Adrenal gland (tissue), 5 donors: ENCODE measurements around the gene RABGAP1.

ENCODE experiments used
- POLR2A ChIP-seq, 2 donors: fragments of 450-650 bp; IDR thresholded peaks; one replicate each; pipeline ENCODE4 v1.6.1; 2017; ENCODE audit warnings: antibody characterized with exemption in 2 of 2, mild to moderate bottlenecking in 2 of 2, moderate library complexity in 1 of 2
- TF ChIP-seq, protein P1 (sequence below), 6 experiments: fragments of 450-650 bp in 4 of 6; fragments of 200-600 bp in 2 of 6; sonication (generic) in 1 of 6; IDR thresholded peaks; 1 replicate in 5 of 6; 2 replicates in 1 of 6; pipeline versions ENCODE4 v1.5.1 to v1.8.0; 2016 to 2021; ENCODE audit warnings: antibody characterized with exemption in 6 of 6, mild to moderate bottlenecking in 2 of 6, moderate library complexity in 1 of 6
- donor health status: DM: no; HTN: no; CAD: no.

- no peak for TF ChIP-seq POLR2A (IDR thresholded peaks at IDR 0.05)
- TF ChIP-seq, protein P1, sequence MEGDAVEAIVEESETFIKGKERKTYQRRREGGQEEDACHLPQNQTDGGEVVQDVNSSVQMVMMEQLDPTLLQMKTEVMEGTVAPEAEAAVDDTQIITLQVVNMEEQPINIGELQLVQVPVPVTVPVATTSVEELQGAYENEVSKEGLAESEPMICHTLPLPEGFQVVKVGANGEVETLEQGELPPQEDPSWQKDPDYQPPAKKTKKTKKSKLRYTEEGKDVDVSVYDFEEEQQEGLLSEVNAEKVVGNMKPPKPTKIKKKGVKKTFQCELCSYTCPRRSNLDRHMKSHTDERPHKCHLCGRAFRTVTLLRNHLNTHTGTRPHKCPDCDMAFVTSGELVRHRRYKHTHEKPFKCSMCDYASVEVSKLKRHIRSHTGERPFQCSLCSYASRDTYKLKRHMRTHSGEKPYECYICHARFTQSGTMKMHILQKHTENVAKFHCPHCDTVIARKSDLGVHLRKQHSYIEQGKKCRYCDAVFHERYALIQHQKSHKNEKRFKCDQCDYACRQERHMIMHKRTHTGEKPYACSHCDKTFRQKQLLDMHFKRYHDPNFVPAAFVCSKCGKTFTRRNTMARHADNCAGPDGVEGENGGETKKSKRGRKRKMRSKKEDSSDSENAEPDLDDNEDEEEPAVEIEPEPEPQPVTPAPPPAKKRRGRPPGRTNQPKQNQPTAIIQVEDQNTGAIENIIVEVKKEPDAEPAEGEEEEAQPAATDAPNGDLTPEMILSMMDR (IDR thresholded peaks at IDR 0.05) = no peak
These were observed 123.9 kb downstream of the RABGAP1 start for GRCh38 chr9:123064716-123065115.
